ENCODE results near the gene GCNA. TPM values are rescaled to one million over a fixed set of nuclear protein-coding genes. Genes with fewer than 3 reads are reported as not detected.

GCNA gene
- 3.3 and 4.2 TPM in 2 replicates for polyA plus RNA-seq

GRCh38 chrX:71578253-71579135 is at the start of gene GCNA:
Gene GCNA (plus strand): TSS chrX:71578437. CDS start chrX:71580822, 2,385 bp downstream.

GRCh38 chrX:71532753-71533425 is 45.3 kb upstream of the GCNA start, which contains the start of gene OGT:
Gene OGT (plus strand): TSS chrX:71533104. CDS start chrX:71533300, 196 bp downstream.

GRCh38 chrX:71618303-71618721 is 40.1 kb downstream of the GCNA start, which contains the start of gene CXCR3:
Gene CXCR3 (minus strand): TSS chrX:71618511. CDS start chrX:71618449, 62 bp downstream.

Other genes with a start within 250 kb of the GCNA start
- gene TAF1, start 212.1 kb upstream of the GCNA start, polyA plus RNA-seq, result 4.8 and 6.4 TPM in 2 replicates
- gene OGT, start 45.3 kb upstream of the GCNA start, polyA plus RNA-seq, result 78.6 and 84.1 TPM in 2 replicates
- not detected in 2 replicates for gene CXCR3, start 40.1 kb downstream of the GCNA start, polyA plus RNA-seq
- not detected in 2 replicates for gene CXorf49, start 139.8 kb downstream of the GCNA start, polyA plus RNA-seq
- not detected in 2 replicates for gene CXorf49B, start 184.9 kb downstream of the GCNA start, polyA plus RNA-seq

Measured in Purkinje cell (primary cell).